Astrocyte of the cerebellum (primary cell): ENCODE measurements around the gene GAS7.

Source experiments
- DNase-seq: peaks from one replicate; pipeline ENCODE4 v3.0.0-alpha.2; 2011; ENCODE audit warnings: low read depth
- H3K4me3 ChIP-seq: 2 replicates; pipeline ENCODE4 v1.5.1; 2011; ENCODE audit warnings: mild to moderate bottlenecking, low read depth, low read length, moderate library complexity
- CTCF ChIP-seq: IDR thresholded peaks from 2 replicates; pipeline ENCODE4 v1.5.1; 2012; ENCODE audit warnings: low read length, low read depth, moderate library complexity, mild to moderate bottlenecking; ENCODE audit errors: missing control alignments
- in situ Hi-C: cut with HindIII; loops from 2 replicates; pipeline ENCODE4 v1.10.0; 2017; ENCODE audit warnings: low sequenced_read_pairs

GAS7 gene

GRCh38 chr17:9942885-9943284 lies 255.5 kb downstream of the GAS7 start:
- in situ Hi-C loops, result no loop called here
- TF ChIP-seq CTCF, result no peak

GRCh38 chr17:9941305-9941704 lies 257.1 kb downstream of the GAS7 start:
- no peak overlapping the region for H3K4me3 ChIP-seq
- no peak for DNase-seq
- in situ Hi-C loops, result no loop called here
- no peak for TF ChIP-seq CTCF

More at GRCh38 chr17:9942885-9943284, 255.5 kb downstream of the GAS7 start:
- DNase-seq, result no peak
- no peak overlapping the region for H3K4me3 ChIP-seq

GRCh38 chr17:9940841-9941240 lies 257.6 kb downstream of the GAS7 start:
- no peak for TF ChIP-seq CTCF
- in situ Hi-C loops, result no loop called here
- H3K4me3 ChIP-seq, result no peak overlapping the region
- DNase-seq, result no peak

GRCh38 chr17:9938764-9939163 lies 259.6 kb downstream of the GAS7 start:
- no peak for DNase-seq
- TF ChIP-seq CTCF, result no peak
- in situ Hi-C loops, result no loop called here
- H3K4me3 ChIP-seq, result no peak overlapping the region

GRCh38 chr17:9937901-9938300 lies 260.5 kb downstream of the GAS7 start:
- TF ChIP-seq CTCF, result no peak
- DNase-seq, result peak; percentile 76
- in situ Hi-C loops, result no loop called here
- H3K4me3 ChIP-seq, result no peak overlapping the region

- peak; percentile 97 for DNase-seq
- no peak overlapping the region for H3K4me3 ChIP-seq
- TF ChIP-seq CTCF, result no peak
- in situ Hi-C loops, result no loop called here
Observed at GRCh38 chr17:9937241-9937761, 261.1 kb downstream of the GAS7 start.

- in situ Hi-C loops, result no loop called here
- H3K4me3 ChIP-seq, result no peak overlapping the region
- no peak for TF ChIP-seq CTCF
- DNase-seq, result no peak
Observed at GRCh38 chr17:9936095-9936494, 262.3 kb downstream of the GAS7 start.
